IMR-90 (cell line): ENCODE data around the gene GALK1. TPM values are rescaled to one million over a fixed set of nuclear protein-coding genes. Genes with fewer than 3 reads are reported as not detected.

ENCODE experiments used
- polyA plus RNA-seq, 3 experiments: library from polyadenylated mRNA; depleted of rRNA; stranded (reverse); fragments of >200 nt; gene quantifications; 2 replicates each; pipeline ENCODE4 v1.2.3, GENCODE V29; 2012; ENCODE audit warnings: low replicate concordance in 1 of 3
- total RNA-seq: library from RNA; depleted of rRNA; stranded (reverse); fragments of >200 nt; gene quantifications from 2 replicates; pipeline ENCODE4 v1.2.3, GENCODE V29; 2012
- TF ChIP-seq, protein P1 (sequence below): conservative IDR thresholded peaks from 2 replicates; pipeline ENCODE4 v1.5.1; 2012; ENCODE audit warnings: mild to moderate bottlenecking, low read depth, low read length, improper control_type of control experiment

The GALK1 gene
- total and polyA plus RNA-seq, 2 of the 4 experiments (the other 2 are of a cell fraction) = 19.9 to 21.9 TPM

- TF ChIP-seq, protein P1, sequence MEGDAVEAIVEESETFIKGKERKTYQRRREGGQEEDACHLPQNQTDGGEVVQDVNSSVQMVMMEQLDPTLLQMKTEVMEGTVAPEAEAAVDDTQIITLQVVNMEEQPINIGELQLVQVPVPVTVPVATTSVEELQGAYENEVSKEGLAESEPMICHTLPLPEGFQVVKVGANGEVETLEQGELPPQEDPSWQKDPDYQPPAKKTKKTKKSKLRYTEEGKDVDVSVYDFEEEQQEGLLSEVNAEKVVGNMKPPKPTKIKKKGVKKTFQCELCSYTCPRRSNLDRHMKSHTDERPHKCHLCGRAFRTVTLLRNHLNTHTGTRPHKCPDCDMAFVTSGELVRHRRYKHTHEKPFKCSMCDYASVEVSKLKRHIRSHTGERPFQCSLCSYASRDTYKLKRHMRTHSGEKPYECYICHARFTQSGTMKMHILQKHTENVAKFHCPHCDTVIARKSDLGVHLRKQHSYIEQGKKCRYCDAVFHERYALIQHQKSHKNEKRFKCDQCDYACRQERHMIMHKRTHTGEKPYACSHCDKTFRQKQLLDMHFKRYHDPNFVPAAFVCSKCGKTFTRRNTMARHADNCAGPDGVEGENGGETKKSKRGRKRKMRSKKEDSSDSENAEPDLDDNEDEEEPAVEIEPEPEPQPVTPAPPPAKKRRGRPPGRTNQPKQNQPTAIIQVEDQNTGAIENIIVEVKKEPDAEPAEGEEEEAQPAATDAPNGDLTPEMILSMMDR = no peak
Observed at GRCh38 chr17:75724016-75725003, 40.7 kb downstream of the GALK1 start (continued).
